NCI-H82 treated with DMSO at 0.1 percent for 48 hours (cell line): ENCODE results near the gene GRB2.
"Not testable (repeated sequence)": the region's sequence is repeated elsewhere in the genome, so short reads cannot be mapped to it uniquely, and the experiment has no call there.

Experiments
- DNase-seq: peaks from one replicate; lab custom pipeline; 2025; ENCODE audit not compliant: unreplicated experiment; lab: John Stamatoyannopoulos, UW

Gene GRB2

DNA sequence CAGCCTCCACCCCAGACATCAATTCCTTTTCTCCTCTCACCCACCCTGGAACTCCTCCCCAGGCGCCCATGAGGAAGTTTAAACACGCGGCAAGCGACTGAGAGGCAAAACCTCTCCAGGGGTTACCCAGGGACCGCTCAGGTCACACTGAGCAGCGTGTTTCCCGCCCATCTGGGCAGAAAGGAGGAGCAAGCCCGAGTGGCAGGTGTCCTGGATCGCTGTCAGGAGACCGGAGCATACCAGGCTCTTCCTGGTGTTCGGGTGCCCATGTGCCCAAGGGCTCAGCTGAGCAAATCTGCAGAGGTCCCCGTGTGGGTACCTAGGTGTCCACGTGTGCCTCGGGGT is 116.7 kb downstream of the GRB2 start:
- peak; percentile 22 for DNase-seq

DNA sequence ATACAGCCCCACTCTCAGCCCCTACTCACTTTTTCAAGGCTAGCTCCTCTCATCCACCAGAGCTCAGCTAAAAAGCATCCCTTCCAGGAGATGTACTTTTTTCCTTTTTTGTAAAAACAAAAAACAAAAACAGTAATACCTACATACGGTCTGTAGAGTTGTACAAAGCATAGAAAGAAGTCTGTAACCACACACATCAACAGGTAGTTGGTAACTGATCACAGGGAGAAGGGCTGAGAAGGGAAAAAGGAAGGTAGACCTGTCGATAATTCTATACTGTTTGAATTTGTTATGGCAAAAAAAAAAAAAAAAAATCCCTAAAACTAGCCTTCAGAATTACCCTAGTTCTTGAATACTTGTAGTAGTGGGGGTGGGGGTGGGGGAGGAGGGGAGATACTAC is 117.1 kb downstream of the GRB2 start:
- DNase-seq: no peak

DNA sequence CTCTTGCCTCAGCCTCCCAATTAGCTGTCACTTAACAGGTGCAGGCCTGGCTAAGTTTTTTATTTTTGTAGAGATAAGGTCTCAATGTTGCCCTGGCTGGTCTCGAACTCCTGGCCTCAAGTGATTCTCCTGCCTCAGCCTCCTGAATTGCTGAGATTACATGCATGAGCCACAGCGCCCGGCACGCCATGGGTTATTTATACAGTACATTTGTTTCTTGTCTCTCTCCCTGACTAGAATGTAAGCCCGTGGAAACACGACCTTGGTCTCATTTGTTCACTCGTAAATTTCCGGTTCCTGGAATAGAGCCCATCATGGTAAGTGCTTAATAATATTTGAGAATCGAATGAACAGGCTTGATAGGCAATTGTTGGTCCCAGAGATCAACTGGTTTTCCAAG is 118.3 kb downstream of the GRB2 start:
- no peak for DNase-seq

GRCh38 chr17:75285123-75285522 is 120.4 kb downstream of the GRB2 start:
- no peak for DNase-seq

DNA sequence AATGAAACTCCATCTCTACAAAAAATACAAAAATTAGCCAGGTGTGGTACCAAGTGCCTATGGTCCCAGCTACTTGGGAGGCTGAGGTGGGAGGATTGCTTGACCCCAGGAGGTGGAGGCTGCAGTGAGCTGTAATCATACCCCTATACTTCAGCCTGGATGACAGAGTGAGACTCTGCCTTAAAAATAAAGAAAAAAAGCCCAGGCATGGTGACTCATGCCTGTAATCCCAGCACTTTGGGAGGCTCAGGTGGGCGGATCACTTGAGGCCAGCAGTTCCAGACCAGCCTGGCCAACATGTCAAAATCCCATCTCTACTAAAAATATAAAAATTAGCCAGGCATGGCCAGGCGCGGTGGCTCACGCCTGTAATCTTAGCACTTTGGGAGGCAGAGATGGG is 125.3 kb downstream of the GRB2 start:
- not testable (repeated sequence) for DNase-seq

- DNase-seq: no peak
Observed at GRCh38 chr17:75277664-75278071, 127.8 kb downstream of the GRB2 start.

DNA sequence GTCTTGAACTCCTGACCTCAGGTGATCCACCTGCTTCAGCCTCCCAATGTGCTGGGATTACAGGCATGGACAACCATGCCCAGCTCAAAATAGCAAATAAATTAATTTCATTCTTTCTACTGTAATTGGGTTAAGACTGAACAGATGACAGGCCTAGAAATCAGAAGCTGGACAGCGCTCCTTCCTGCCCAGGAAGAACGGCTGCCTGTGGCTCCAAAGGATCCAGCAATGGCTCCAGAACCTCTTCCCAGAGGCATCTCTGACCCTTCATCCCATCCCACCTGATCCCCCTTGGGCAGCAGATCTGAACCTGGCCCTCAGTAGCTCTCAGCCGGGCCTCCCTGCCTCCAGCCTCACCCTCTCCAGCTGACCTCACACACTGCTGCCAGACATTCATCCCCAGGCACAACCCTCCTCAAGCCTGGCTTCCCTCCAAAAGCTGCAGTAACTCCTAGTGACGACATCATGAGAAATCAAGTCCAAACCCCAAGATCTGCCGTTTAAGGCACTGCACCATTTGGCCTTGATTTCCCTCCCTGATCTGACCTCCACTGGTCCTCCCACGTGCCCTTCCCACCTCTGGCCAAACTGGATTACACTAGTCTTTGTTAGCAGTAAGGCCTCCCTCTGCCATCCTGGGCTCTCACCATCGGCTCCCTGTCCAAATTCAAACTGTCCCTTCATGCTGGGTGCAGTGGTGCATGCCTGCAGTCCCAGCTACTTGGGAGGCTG is 131.3 kb downstream of the GRB2 start:
- DNase-seq: no peak

GRCh38 chr17:75272848-75273184 is 132.7 kb downstream of the GRB2 start:
- no peak for DNase-seq

GRCh38 chr17:75271955-75272847 is 133.3 kb downstream of the GRB2 start:
- no peak for DNase-seq

- peak; percentile 21 for DNase-seq
Observed at GRCh38 chr17:75271233-75271954, 134.1 kb downstream of the GRB2 start.

GRCh38 chr17:75270966-75271232 is 134.6 kb downstream of the GRB2 start, which contains the start of gene MIF4GD:
Gene MIF4GD, minus strand, starts transcription at chr17:75271231. Its CDS starts 1,036 bp downstream, at chr17:75270195.
- no peak for DNase-seq

DNA sequence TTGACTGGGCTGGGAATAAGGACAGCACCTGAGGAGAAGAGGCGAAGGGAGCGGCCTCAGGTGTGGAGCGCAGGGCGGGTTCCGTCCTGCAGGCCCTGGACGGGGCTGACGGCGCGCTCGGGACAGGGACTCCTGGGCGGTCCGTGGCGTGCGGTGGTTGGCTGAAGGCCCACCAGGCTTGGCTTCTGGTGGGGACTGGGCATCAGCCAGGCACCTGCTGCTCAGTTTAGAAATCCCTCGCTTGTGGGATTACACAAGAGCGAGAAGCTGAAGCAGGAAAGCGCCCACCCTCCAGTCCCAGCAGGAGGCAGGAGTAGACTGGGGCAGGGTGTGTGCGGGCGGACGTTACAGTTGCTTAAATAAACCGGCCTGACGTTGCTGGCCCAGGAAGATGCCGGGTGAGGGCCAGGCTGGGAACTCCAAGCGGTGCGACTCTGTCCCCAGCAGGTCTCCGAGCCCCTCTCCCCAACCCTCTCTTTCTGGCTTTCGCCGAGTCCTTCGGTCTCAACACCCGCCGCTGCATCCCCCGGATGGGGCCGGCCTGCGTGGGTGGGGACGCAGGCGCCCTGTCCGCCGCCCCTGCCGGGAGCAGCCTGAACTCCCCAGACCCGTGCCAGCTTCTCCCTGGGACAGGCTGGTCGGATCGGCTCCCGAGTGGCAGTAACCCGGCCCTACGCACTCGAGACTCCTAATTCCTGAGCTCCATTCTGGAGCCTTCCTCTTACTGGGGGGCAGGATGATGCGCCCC is 135.1 kb downstream of the GRB2 start:
- DNase-seq: peak; percentile 61

GRCh38 chr17:75269844-75270217 is 135.6 kb downstream of the GRB2 start:
- no peak for DNase-seq
